ENCODE measurements around the gene UNCX. TPM values are rescaled to one million over a fixed set of nuclear protein-coding genes. Genes with fewer than 3 reads are reported as not detected.
"Not testable (repeated sequence)": the region's sequence is repeated elsewhere in the genome, so short reads cannot be mapped to it uniquely, and the experiment has no call there.

Gene UNCX
- polyA plus RNA-seq, 1 donor (not counting 4 experiments of a cell fraction or from before 2014, with no cell fraction given) = not detected

GRCh38 chr7:1271046-1271445 is 38.4 kb downstream of the UNCX start:
- no peak for FAIRE-seq
- Histone ChIP-seq H3K4me1 (ENCODE audit: control insufficient read depth, extremely low read depth, insufficient read depth, low read length) (no peaks in the 10 kb centered on the region), H3K27me3 (ENCODE audit: control insufficient read depth, extremely low read depth, insufficient read depth, low read length) (peaks cover 35% of the 10 kb centered on the region), H3K27ac (ENCODE audit: control insufficient read depth, insufficient read depth, low read length) (no peak overlapping the region), H3K9ac (ENCODE audit: control insufficient read depth, extremely low read depth, insufficient read depth, low read length) (no peak overlapping the region), H2AFZ (ENCODE audit: control insufficient read depth, low read length) (no peak overlapping the region), H3K4me3 (ENCODE audit: control insufficient read depth in 2 of 3, extremely low read depth in 1 of 3, insufficient read depth in 2 of 3, low read depth in 1 of 3, low read length in 3 of 3) (no peak overlapping the region), H3K4me2 (ENCODE audit: control insufficient read depth, extremely low read depth, insufficient read depth, low read depth, low read length) (no peak overlapping the region), H3K9me3 (ENCODE audit: control insufficient read depth, low read depth, low read length) (no peaks in the 10 kb centered on the region), H3K79me2 (ENCODE audit: control insufficient read depth, insufficient read depth, low read length) (no peaks in the 10 kb centered on the region), H4K20me1 (ENCODE audit: control insufficient read depth, extremely low read depth, insufficient read depth, low read length) (no peaks in the 10 kb centered on the region), H3K9me1 (ENCODE audit: control insufficient read depth, extremely low read depth, insufficient read depth, low read length) (no peaks in the 10 kb centered on the region), H3K36me3 (ENCODE audit: control insufficient read depth in 2 of 2, extremely low read depth in 1 of 2, insufficient read depth in 2 of 2, low read length in 2 of 2) (no peaks in the 10 kb centered on the region)
- no peak for TF ChIP-seq CTCF (optimal IDR thresholded peaks at IDR 0.05 in 1 of 3, IDR thresholded peaks at IDR 0.05 in 1 of 3, conservative IDR thresholded peaks at IDR 0.05 in 1 of 3; ENCODE audit: extremely low read depth in 1 of 3, insufficient read depth in 2 of 3, low read length in 3 of 3)
- TF ChIP-seq EZH2 (IDR thresholded peaks at IDR 0.05; ENCODE audit: low read length) = no peak
- dilution Hi-C loops (cut with MboI; ENCODE audit: extremely low pct_ligation_motif_present, low sequenced_read_pairs) = no loop called here
- no peak for DNase-seq (ENCODE audit: low read depth, low spot score)

GRCh38 chr7:1271656-1272055 is 39.0 kb downstream of the UNCX start:
- peaks cover 30% of the 10 kb centered on the region for H3K27me3 ChIP-seq (ENCODE audit: control insufficient read depth, extremely low read depth, insufficient read depth, low read length)
- no peak for FAIRE-seq

GRCh38 chr7:1272136-1272535 is 39.5 kb downstream of the UNCX start:
- H3K9ac ChIP-seq (ENCODE audit: control insufficient read depth, extremely low read depth, insufficient read depth, low read length); FAIRE-seq; dilution Hi-C loops (cut with MboI; ENCODE audit: extremely low pct_ligation_motif_present, low sequenced_read_pairs); DNase-seq (ENCODE audit: low read depth, low spot score); H3K9me1 ChIP-seq (ENCODE audit: control insufficient read depth, extremely low read depth, insufficient read depth, low read length); H2AFZ ChIP-seq (ENCODE audit: control insufficient read depth, low read length); H3K4me3 ChIP-seq (ENCODE audit: control insufficient read depth in 2 of 3, extremely low read depth in 1 of 3, insufficient read depth in 2 of 3, low read depth in 1 of 3, low read length in 3 of 3); H3K79me2 ChIP-seq (ENCODE audit: control insufficient read depth, insufficient read depth, low read length); H3K4me2 ChIP-seq (ENCODE audit: control insufficient read depth, extremely low read depth, insufficient read depth, low read depth, low read length); H3K4me1 ChIP-seq (ENCODE audit: control insufficient read depth, extremely low read depth, insufficient read depth, low read length); H4K20me1 ChIP-seq (ENCODE audit: control insufficient read depth, extremely low read depth, insufficient read depth, low read length); H3K36me3 ChIP-seq (ENCODE audit: control insufficient read depth in 2 of 2, extremely low read depth in 1 of 2, insufficient read depth in 2 of 2, low read length in 2 of 2); H3K27ac ChIP-seq (ENCODE audit: control insufficient read depth, insufficient read depth, low read length); H3K9me3 ChIP-seq (ENCODE audit: control insufficient read depth, low read depth, low read length): not testable (repeated sequence)
- H3K27me3 ChIP-seq (ENCODE audit: control insufficient read depth, extremely low read depth, insufficient read depth, low read length) = peaks cover 29% of the 10 kb centered on the region

More at GRCh38 chr7:1271656-1272055, 39.0 kb downstream of the UNCX start:
- TF ChIP-seq EZH2 (IDR thresholded peaks at IDR 0.05; ENCODE audit: low read length) (no peak), CTCF (optimal IDR thresholded peaks at IDR 0.05 in 1 of 3, IDR thresholded peaks at IDR 0.05 in 1 of 3, conservative IDR thresholded peaks at IDR 0.05 in 1 of 3; ENCODE audit: extremely low read depth in 1 of 3, insufficient read depth in 2 of 3, low read length in 3 of 3) (no peak)
- Histone ChIP-seq H3K36me3 (ENCODE audit: control insufficient read depth in 2 of 2, extremely low read depth in 1 of 2, insufficient read depth in 2 of 2, low read length in 2 of 2) (no peaks in the 10 kb centered on the region), H3K9me1 (ENCODE audit: control insufficient read depth, extremely low read depth, insufficient read depth, low read length) (no peaks in the 10 kb centered on the region), H3K4me1 (ENCODE audit: control insufficient read depth, extremely low read depth, insufficient read depth, low read length) (no peaks in the 10 kb centered on the region), H3K4me2 (ENCODE audit: control insufficient read depth, extremely low read depth, insufficient read depth, low read depth, low read length) (no peak overlapping the region), H3K27ac (ENCODE audit: control insufficient read depth, insufficient read depth, low read length) (no peak overlapping the region), H3K79me2 (ENCODE audit: control insufficient read depth, insufficient read depth, low read length) (no peaks in the 10 kb centered on the region), H2AFZ (ENCODE audit: control insufficient read depth, low read length) (no peak overlapping the region), H3K9me3 (ENCODE audit: control insufficient read depth, low read depth, low read length) (peaks cover 2% of the 10 kb centered on the region), H4K20me1 (ENCODE audit: control insufficient read depth, extremely low read depth, insufficient read depth, low read length) (no peaks in the 10 kb centered on the region), H3K9ac (ENCODE audit: control insufficient read depth, extremely low read depth, insufficient read depth, low read length) (no peak overlapping the region), H3K4me3 (ENCODE audit: control insufficient read depth in 2 of 3, extremely low read depth in 1 of 3, insufficient read depth in 2 of 3, low read depth in 1 of 3, low read length in 3 of 3) (no peak overlapping the region)
- no peak for DNase-seq (ENCODE audit: low read depth, low spot score)
- dilution Hi-C loops (cut with MboI; ENCODE audit: extremely low pct_ligation_motif_present, low sequenced_read_pairs) = no loop called here

Data from keratinocyte (primary cell).